K562 (cell line): ENCODE data around the gene NGRN. TPM values are rescaled to one million over a fixed set of nuclear protein-coding genes. Genes with fewer than 3 reads are reported as not detected.

ENCODE experiments used
- ATAC-seq: fragments of 200-7000 bp; cut with Tn5 transposase; 3 replicates; pipeline ENCODE4 v1.9.1; 2020; ENCODE audit warnings: moderate library complexity
- BruUV-seq: library from RNA; stranded (reverse); fragments of 400-500 nt; replicated peaks from 2 replicates; lab custom pipeline; 2021; lab: Mats Ljungman, UMichigan
- CTCF ChIA-PET: fragments of 300-600 bp; formaldehyde crosslinking; extraction: SDS; loops from one replicate; lab custom pipeline; 2021; ENCODE audit warnings: low intra/inter-chr PET ratio; lab: Yijun Ruan, JAX
- POLR2A ChIA-PET: fragments of 300-600, 350-650 bp; sonication (Branson Sonifier 250); formaldehyde crosslinking; extraction: SDS; loops from one replicate; lab custom pipeline; 2021; ENCODE audit warnings: antibody characterized with exemption, inconsistent platforms; lab: Yijun Ruan, JAX
- DNase-seq, 4 experiments: peaks; one replicate each; pipeline versions ENCODE4 v3.0.0 to v3.0.0-alpha.2; 2011 to 2018; ENCODE audit warnings: low spot score in 3 of 4, mixed read lengths in 3 of 4; ENCODE audit errors: extremely low read depth in 1 of 4
- FAIRE-seq: peaks from 2 replicates; lab custom pipeline; 2011; peaks lifted over from hg19 to GRCh38; lab: Jason Lieb, UNC
- H2AFZ ChIP-seq: 2 replicates; pipeline ENCODE4 v1.6.0; 2011; ENCODE audit warnings: low read depth, low read length, control low read depth, inconsistent platforms
- H3K27ac ChIP-seq: fragments of 200-600 bp; 3 replicates; pipeline ENCODE4 v1.8.0; 2011; ENCODE audit warnings: low read depth, mild to moderate bottlenecking, control low read depth, inconsistent platforms, low read length, moderate library complexity, mixed read lengths; ENCODE audit errors: extremely low read depth
- H3K27me3 ChIP-seq, 2 experiments: fragments of 300-600 bp in 1 of 2; 2 replicates in 1 of 2; 3 replicates in 1 of 2; pipeline versions ENCODE4 v1.6.0 to v1.8.0; 2011; ENCODE audit warnings: inconsistent platforms in 2 of 2, low read length in 2 of 2, mild to moderate bottlenecking in 1 of 2, mixed read lengths in 1 of 2, moderate library complexity in 1 of 2; ENCODE audit not compliant: control insufficient read depth in 2 of 2, insufficient read depth in 2 of 2
- H3K36me3 ChIP-seq: fragments of 300-600 bp; 3 replicates; pipeline ENCODE4 v1.8.0; 2011; ENCODE audit warnings: mild to moderate bottlenecking, low read length, inconsistent platforms; ENCODE audit not compliant: control insufficient read depth, insufficient read depth
- H3K4me1 ChIP-seq, 2 experiments: fragments of 200-600 bp in 1 of 2; replicated peaks in 1 of 2; 2 replicates in 1 of 2; 3 replicates in 1 of 2; pipeline versions ENCODE4 v1.5.1 to v1.8.0; 2011; ENCODE audit warnings: inconsistent platforms in 2 of 2, low read length in 2 of 2, mild to moderate bottlenecking in 1 of 2, mixed read lengths in 1 of 2, moderate library complexity in 1 of 2; ENCODE audit not compliant: control insufficient read depth in 2 of 2, insufficient read depth in 2 of 2
- H3K4me2 ChIP-seq: 2 replicates; pipeline ENCODE4 v1.6.1; 2011; ENCODE audit warnings: low read length, control low read depth, inconsistent platforms, mixed read lengths; ENCODE audit not compliant: insufficient read depth
- H3K4me3 ChIP-seq: fragments of 200-600 bp; sonication (generic), shearing (Covaris generic); 2 replicates; pipeline ENCODE4 v1.5.1; 2016; ENCODE audit warnings: control low read depth, inconsistent platforms
- H3K79me2 ChIP-seq: fragments of 200-600 bp; 3 replicates; pipeline ENCODE4 v1.8.0; 2011; ENCODE audit warnings: low read length, inconsistent platforms; ENCODE audit not compliant: control insufficient read depth, insufficient read depth
- H3K9ac ChIP-seq, 2 experiments: 2 replicates each; pipeline versions ENCODE4 v1.6.0 to v1.6.1; 2011; ENCODE audit warnings: low read depth in 2 of 2, low read length in 2 of 2, control low read depth in 1 of 2, inconsistent platforms in 1 of 2, mild to moderate bottlenecking in 1 of 2, mixed read lengths in 1 of 2; ENCODE audit not compliant: insufficient read depth in 1 of 2
- H3K9me1 ChIP-seq: one replicate; pipeline ENCODE4 v1.6.0; 2011; ENCODE audit warnings: inconsistent platforms, mild to moderate bottlenecking, low read length, moderate library complexity; ENCODE audit not compliant: control insufficient read depth, insufficient read depth
- H3K9me3 ChIP-seq: replicated peaks from 2 replicates; pipeline ENCODE4 v1.5.1; 2011; ENCODE audit warnings: low read depth, low read length, inconsistent platforms; ENCODE audit not compliant: control insufficient read depth, insufficient read depth
- H4K20me1 ChIP-seq: replicated peaks from 2 replicates; pipeline ENCODE4 v1.6.1; 2011; ENCODE audit warnings: low read length, inconsistent platforms, mixed read lengths; ENCODE audit not compliant: control insufficient read depth, insufficient read depth
- ARID2 ChIP-seq: fragments of 450-650 bp; IDR thresholded peaks from 2 replicates; pipeline ENCODE4 v1.6.1; 2017; ENCODE audit warnings: antibody characterized with exemption, mild to moderate bottlenecking
- BMI1 ChIP-seq: fragments of 150-350 bp; IDR thresholded peaks from 2 replicates; pipeline ENCODE4 v1.6.1; 2014; ENCODE audit warnings: low read length
- BRD4 ChIP-seq: fragments of 200-600 bp; sonication (generic); IDR thresholded peaks from 2 replicates; pipeline ENCODE4 v1.6.1; 2017; ENCODE audit warnings: inconsistent platforms
- CC2D1A ChIP-seq: fragments of 450-650 bp; IDR thresholded peaks from 2 replicates; pipeline ENCODE4 v1.6.1; 2017; ENCODE audit warnings: mild to moderate bottlenecking
- REST ChIP-seq, 2 experiments: fragments of 450-650 bp; formaldehyde crosslinking in 1 of 2; IDR thresholded peaks; 2 replicates each; pipeline versions ENCODE4 v1.4.0 to v1.6.1; 2014 to 2020; ENCODE audit warnings: mild to moderate bottlenecking in 2 of 2, borderline replicate concordance in 1 of 2, low read depth in 1 of 2
- SMARCA4 ChIP-seq: fragments of 450-650 bp; IDR thresholded peaks from 2 replicates; pipeline ENCODE4 v1.6.1; 2016
- TAF1 ChIP-seq: IDR thresholded peaks from 2 replicates; pipeline ENCODE4 v1.6.1; 2011; ENCODE audit warnings: mild to moderate bottlenecking, low read length, moderate library complexity; ENCODE audit not compliant: insufficient read depth, control insufficient read depth, severe bottlenecking; ENCODE audit errors: extremely low read depth
- ZNF384 ChIP-seq: IDR thresholded peaks from 2 replicates; pipeline ENCODE4 v1.6.1; 2012; ENCODE audit warnings: low read depth, low read length, improper control_type of control experiment
- in situ Hi-C: fragments of 300-500 bp; cut with MboI; formaldehyde crosslinking; loops from 4 replicates; pipeline ENCODE4 v1.15.0; 2018; ENCODE audit warnings: inconsistent platforms, mixed read lengths
- intact Hi-C: fragments of 100-400 bp; cut with micrococcal nuclease; formaldehyde crosslinking; loops from 2 replicates; pipeline ENCODE4 v1.14.2; 2022
- polyA plus RNA-seq, 8 experiments: library from polyadenylated mRNA; depleted of rRNA in 4 of 8; stranded (reverse) in 5 of 8; unstranded in 3 of 8; fragments of >200 nt; fragmentation: Nextera tagmentation in 2 of 8; fragmentation: Illumina TruSeq in 1 of 8; extraction: Ambion mirVana in 2 of 8; extraction: Trizol in 1 of 8; gene quantifications; 2 replicates each; pipeline versions ENCODE4 v1.2.1 to v1.2.3, GENCODE V29; 2011 to 2014; ENCODE audit warnings: inconsistent platforms in 1 of 8, missing spikeins in 1 of 8
- total RNA-seq, 7 experiments: library from RNA; depleted of rRNA in 6 of 7; stranded (reverse); fragments of >200 nt in 6 of 7; fragmentation: Illumina TruSeq in 2 of 7; extraction: Trizol in 2 of 7; gene quantifications; 2 replicates each; pipeline versions ENCODE4 v1.2.1 to v1.2.3, GENCODE V29; 2011 to 2021; ENCODE audit warnings: low replicate concordance in 1 of 7
- TF ChIP-seq, protein P1 (sequence below): fragments of 450-650 bp; formaldehyde crosslinking; IDR thresholded peaks from 2 replicates; pipeline ENCODE4 v1.4.0; 2020; ENCODE audit warnings: mild to moderate bottlenecking, moderate library complexity
- TF ChIP-seq, protein P2 (sequence below), 3 experiments: IDR thresholded peaks in 2 of 3; conservative IDR thresholded peaks in 1 of 3; 2 replicates each; pipeline ENCODE4 v1.5.1; 2011 to 2012; ENCODE audit warnings: low read length in 3 of 3, mild to moderate bottlenecking in 3 of 3, control low read depth in 2 of 3, improper control_type of control experiment in 1 of 3, inconsistent platforms in 1 of 3, low read depth in 1 of 3, mixed read lengths in 1 of 3, moderate library complexity in 1 of 3; ENCODE audit not compliant: insufficient read depth in 2 of 3

Gene NGRN
- total and polyA plus RNA-seq, 9 of the 15 experiments (the other 6 are each of a cell fraction or from before 2014, with no cell fraction given): 14.0 to 73.4 (median 60.0) TPM

- intact Hi-C loops: loop anchor here (1.0 to 10.0 kb wide), 3 partner anchors 54 to 542 kb away; partner anchors contain the start of genes CIB1 and GDPGP1
- no TSS peak for BruUV-seq
- TF ChIP-seq CC2D1A (peak; percentile 68), BRD4 (no peak), TAF1 (no peak), BMI1 (no peak), ZNF384 (peak; percentile 80), ARID2 (0 out of 2 replicates have a peak, but pooled peaks have one; percentile 51), SMARCA4 (0 out of 2 replicates have a peak, but pooled peaks have one; percentile 17), REST (IDR thresholded peaks at IDR 0.05; ENCODE audit: borderline replicate concordance) (peak; percentile 71; the same call in 1 of the 2 replicates), REST (CRISPR knock-in tag; IDR thresholded peaks at IDR 0.05; ENCODE audit: low read depth) (no peak)
- TF ChIP-seq, protein P1, sequence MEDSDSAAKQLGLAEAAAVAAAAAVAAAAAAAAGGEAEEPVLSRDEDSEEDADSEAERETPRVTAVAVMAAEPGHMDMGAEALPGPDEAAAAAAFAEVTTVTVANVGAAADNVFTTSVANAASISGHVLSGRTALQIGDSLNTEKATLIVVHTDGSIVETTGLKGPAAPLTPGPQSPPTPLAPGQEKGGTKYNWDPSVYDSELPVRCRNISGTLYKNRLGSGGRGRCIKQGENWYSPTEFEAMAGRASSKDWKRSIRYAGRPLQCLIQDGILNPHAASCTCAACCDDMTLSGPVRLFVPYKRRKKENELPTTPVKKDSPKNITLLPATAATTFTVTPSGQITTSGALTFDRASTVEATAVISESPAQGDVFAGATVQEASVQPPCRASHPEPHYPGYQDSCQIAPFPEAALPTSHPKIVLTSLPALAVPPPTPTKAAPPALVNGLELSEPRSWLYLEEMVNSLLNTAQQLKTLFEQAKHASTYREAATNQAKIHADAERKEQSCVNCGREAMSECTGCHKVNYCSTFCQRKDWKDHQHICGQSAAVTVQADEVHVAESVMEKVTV (CRISPR knock-in tag): peak; percentile 90
- TF ChIP-seq, protein P2, sequence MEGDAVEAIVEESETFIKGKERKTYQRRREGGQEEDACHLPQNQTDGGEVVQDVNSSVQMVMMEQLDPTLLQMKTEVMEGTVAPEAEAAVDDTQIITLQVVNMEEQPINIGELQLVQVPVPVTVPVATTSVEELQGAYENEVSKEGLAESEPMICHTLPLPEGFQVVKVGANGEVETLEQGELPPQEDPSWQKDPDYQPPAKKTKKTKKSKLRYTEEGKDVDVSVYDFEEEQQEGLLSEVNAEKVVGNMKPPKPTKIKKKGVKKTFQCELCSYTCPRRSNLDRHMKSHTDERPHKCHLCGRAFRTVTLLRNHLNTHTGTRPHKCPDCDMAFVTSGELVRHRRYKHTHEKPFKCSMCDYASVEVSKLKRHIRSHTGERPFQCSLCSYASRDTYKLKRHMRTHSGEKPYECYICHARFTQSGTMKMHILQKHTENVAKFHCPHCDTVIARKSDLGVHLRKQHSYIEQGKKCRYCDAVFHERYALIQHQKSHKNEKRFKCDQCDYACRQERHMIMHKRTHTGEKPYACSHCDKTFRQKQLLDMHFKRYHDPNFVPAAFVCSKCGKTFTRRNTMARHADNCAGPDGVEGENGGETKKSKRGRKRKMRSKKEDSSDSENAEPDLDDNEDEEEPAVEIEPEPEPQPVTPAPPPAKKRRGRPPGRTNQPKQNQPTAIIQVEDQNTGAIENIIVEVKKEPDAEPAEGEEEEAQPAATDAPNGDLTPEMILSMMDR (IDR thresholded peaks at IDR 0.05 in 2 of 3, conservative IDR thresholded peaks at IDR 0.05 in 1 of 3; ENCODE audit: insufficient read depth in 2 of 3, low read depth in 1 of 3, low read length in 3 of 3): peak; percentile 68 to 91 (median 68)
Observed at GRCh38 chr15:90286678-90287077, 21.2 kb downstream of the NGRN start.

More at GRCh38 chr15:90286678-90287077, 21.2 kb downstream of the NGRN start:
- Histone ChIP-seq H4K20me1 (no peaks in the 10 kb centered on the region), H3K4me1 (peaks cover 2 to 3% of the 10 kb centered on the region in 2 experiments; a peak in 3 of 5 replicates), H3K9me3 (no peaks in the 10 kb centered on the region), H3K27ac (no peak overlapping the region), H3K36me3 (no peaks in the 10 kb centered on the region), H3K79me2 (no peaks in the 10 kb centered on the region), H3K9me1 (no peaks in the 10 kb centered on the region), H2AFZ (no peak overlapping the region), H3K4me2 (no peak overlapping the region), H3K9ac (no peak overlapping the region), H3K4me3 (no peak overlapping the region), H3K27me3 (no peaks in the 10 kb centered on the region)
- FAIRE-seq (peak; percentile 80), DNase-seq (peak in 2 of 4 experiments; percentile 45 to 55), ATAC-seq (peak; percentile 92)
- in situ Hi-C loops: no loop called here
- CTCF ChIA-PET: interaction anchor here (0.6 to 0.7 kb wide), 6 partner anchors 131 to 629 kb away, joined by 3 to 8 read pairs (median 4); no protein-coding TSS in a partner anchor
- POLR2A ChIA-PET: interaction anchor here (1.8 kb wide), 1 partner anchor 195 kb away, joined by 4 read pairs; no protein-coding TSS in a partner anchor
